H1 (cell line): ENCODE measurements around the gene KRTAP24-1. TPM values are rescaled to one million over a fixed set of nuclear protein-coding genes. Genes with fewer than 3 reads are reported as not detected.

Source experiments
- FOSL1 ChIP-seq: IDR thresholded peaks from 2 replicates; pipeline ENCODE4 v1.6.1; 2011; ENCODE audit warnings: mild to moderate bottlenecking, low read depth, low read length, moderate library complexity; ENCODE audit not compliant: insufficient read depth
- GABPA ChIP-seq: IDR thresholded peaks from 2 replicates; pipeline ENCODE4 v1.6.1; 2011; ENCODE audit warnings: mild to moderate bottlenecking, low read length, moderate library complexity, borderline replicate concordance; ENCODE audit not compliant: insufficient read depth
- NANOG ChIP-seq: IDR thresholded peaks from 2 replicates; pipeline ENCODE4 v1.6.1; 2011; ENCODE audit warnings: low read length, low read depth, mild to moderate bottlenecking, inconsistent platforms; ENCODE audit not compliant: insufficient read depth, poor library complexity, severe bottlenecking
- POLR2AphosphoS5 ChIP-seq: IDR thresholded peaks from 2 replicates; pipeline ENCODE4 v1.6.1; 2011; ENCODE audit warnings: low read depth, low read length
- SIRT6 ChIP-seq: IDR thresholded peaks from one replicate; pipeline ENCODE4 v1.7.1; 2012; ENCODE audit warnings: low read length, inconsistent platforms
- SP2 ChIP-seq: IDR thresholded peaks from 2 replicates; pipeline ENCODE4 v1.6.1; 2012; ENCODE audit warnings: mild to moderate bottlenecking, low read length, inconsistent platforms
- TEAD4 ChIP-seq: IDR thresholded peaks from 2 replicates; pipeline ENCODE4 v1.6.1; 2012; ENCODE audit warnings: low read depth, low read length, inconsistent platforms, mixed read lengths
- polyA plus RNA-seq, 7 experiments: library from polyadenylated mRNA; depleted of rRNA in 3 of 7; stranded (reverse) in 5 of 7; unstranded in 2 of 7; fragments of >200 nt in 5 of 7; fragments of 200-250 nt in 2 of 7; gene quantifications; 1 replicate in 5 of 7; 2 replicates in 1 of 7; 4 replicates in 1 of 7; pipeline versions ENCODE4 v1.2.1 to v1.2.3, GENCODE V29; 2011 to 2013; ENCODE audit warnings: missing spikeins in 2 of 7, mixed read lengths in 2 of 7
- total RNA-seq: library from RNA; stranded (reverse); fragmentation: NEBNext Ultra II Directional; extraction: Animal tissue kit (Norgen Biotek cat#: 25700); gene quantifications from 2 replicates; pipeline ENCODE4 v1.2.1, GENCODE V29; 2021

Gene KRTAP24-1
- total and polyA plus RNA-seq, 2 of the 8 experiments (the other 6 are each of a cell fraction or from before 2014, with no cell fraction given) = not detected

DNA sequence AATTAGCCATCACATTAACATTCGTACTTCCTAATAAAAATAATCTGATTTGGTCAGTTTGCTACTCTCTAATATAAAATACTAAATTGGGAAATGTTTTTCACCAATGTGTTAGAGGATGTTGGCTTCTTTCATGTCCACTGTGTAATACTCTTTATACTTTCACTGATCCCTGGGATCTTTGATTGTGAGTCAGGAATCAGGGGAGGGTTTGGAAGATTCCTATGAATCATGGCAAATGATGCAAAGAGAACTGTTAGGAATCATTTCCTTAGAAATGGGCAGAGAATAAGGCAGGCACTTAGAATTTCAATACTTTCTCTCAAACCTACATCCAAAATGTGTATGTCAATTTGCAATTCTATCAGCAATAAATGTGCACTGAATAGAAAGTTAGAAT lies 31.0 kb downstream of the KRTAP24-1 start (continued):
- TF ChIP-seq POLR2AphosphoS5 = no peak
- TF ChIP-seq NANOG = no peak
- TF ChIP-seq GABPA = no peak
- TF ChIP-seq SP2 = no peak
- TF ChIP-seq SIRT6 = no peak
- no peak for TF ChIP-seq FOSL1
- TF ChIP-seq TEAD4 = no peak
